ENCODE results near the gene PCDHB13.

DNA sequence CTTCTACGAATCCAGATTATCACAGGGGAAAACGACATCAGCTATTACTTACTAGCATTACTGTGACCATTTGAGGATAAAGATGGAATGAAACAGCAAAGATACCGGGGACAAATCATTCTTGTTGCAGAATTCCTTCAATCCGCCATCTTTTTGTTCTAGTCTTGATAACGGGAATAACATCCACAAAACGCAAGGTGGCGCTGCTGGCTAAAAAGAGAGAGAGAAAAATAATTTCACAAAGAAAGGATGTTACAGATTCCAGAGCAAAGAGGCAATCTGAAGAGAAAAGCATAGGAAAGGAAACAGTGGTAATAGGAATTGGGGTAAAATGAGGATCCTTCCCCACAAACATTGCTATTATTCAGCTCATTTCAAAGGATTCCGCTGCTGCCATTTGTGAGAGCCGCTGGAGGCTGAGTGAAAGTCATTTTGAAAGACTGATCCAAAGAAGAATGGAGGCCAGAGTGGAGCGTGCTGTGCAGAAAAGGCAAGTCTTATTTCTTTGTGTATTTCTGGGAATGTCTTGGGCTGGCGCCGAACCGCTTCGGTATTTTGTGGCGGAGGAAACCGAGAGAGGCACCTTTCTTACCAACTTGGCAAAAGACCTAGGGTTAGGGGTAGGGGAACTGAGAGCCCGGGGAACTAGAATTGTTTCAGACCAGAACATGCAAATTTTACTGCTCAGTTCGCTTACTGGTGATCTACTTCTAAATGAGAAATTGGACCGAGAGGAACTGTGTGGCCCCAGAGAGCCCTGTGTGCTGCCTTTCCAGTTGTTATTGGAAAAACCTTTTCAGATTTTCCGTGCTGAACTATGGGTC is 41.1 kb upstream of the PCDHB13 start, which contains the start of gene PCDHB7:
- TF ChIP-seq POLR2A (IDR thresholded peaks at IDR 0.05) = no peak
- peak in 1 of 3 donors; percentile 21 for TF ChIP-seq CTCF (IDR thresholded peaks at IDR 0.05)
- TF ChIP-seq EP300 (IDR thresholded peaks at IDR 0.05) = no peak
